ENCODE data around the gene C2CD4C. TPM values are rescaled to one million over a fixed set of nuclear protein-coding genes. Genes with fewer than 3 reads are reported as not detected.

The C2CD4C gene
- total RNA-seq, 1 experiment from 2014 or later = 0.29 TPM

- Histone ChIP-seq H3K4me3 (ENCODE audit: low read length) (no peak overlapping the region), H3K4me2 (ENCODE audit: low read length) (no peak overlapping the region), H3K36me3 (ENCODE audit: low read depth, low read length) (no peaks in the 10 kb centered on the region), H3K27me3 (ENCODE audit: low read length) (0 out of 2 replicates have a peak, but pooled peaks cover 15% of the 10 kb centered on the region), H3F3A (ENCODE audit: low read length, unreplicated experiment) (no peaks in the 10 kb centered on the region), H3K4me1 (ENCODE audit: insufficient read depth, low read length) (no peaks in the 10 kb centered on the region), H3K79me2 (ENCODE audit: low read length) (no peaks in the 10 kb centered on the region), H3K9ac (ENCODE audit: low read length) (no peak overlapping the region), H3K9me2 (replicated peaks; ENCODE audit: low read length) (no peaks in the 10 kb centered on the region), H3K27ac (ENCODE audit: low read length) (no peak overlapping the region), H4K20me1 (ENCODE audit: low read length) (no peaks in the 10 kb centered on the region), H2AFZ (ENCODE audit: low read length) (no peak overlapping the region), H3K9me3 (ENCODE audit: low read length) (no peaks in the 10 kb centered on the region)
- ChIA-PET POLR2A (ENCODE audit: unreplicated experiment) (no interaction called here), CTCF (no interaction called here)
- ATAC-seq (no peak), DNase-seq (no peak)
- TF ChIP-seq EZH2phosphoT487 (IDR thresholded peaks at IDR 0.05; ENCODE audit: borderline replicate concordance, low read length) (no peak), CTCF (conservative IDR thresholded peaks at IDR 0.05; ENCODE audit: low read depth, low read length) (no peak), EZH2 (IDR thresholded peaks at IDR 0.05; ENCODE audit: low read length, unreplicated experiment) (no peak)
- intact Hi-C loops (cut with micrococcal nuclease) = no loop called here
- no TSS peak for BruUV-seq (replicated peaks)
Measured at GRCh38 chr19:375395-376110, 33.4 kb downstream of the C2CD4C start.

- no peak overlapping the region for H3K4me2 ChIP-seq (ENCODE audit: low read length)
- intact Hi-C loops (cut with micrococcal nuclease) = no loop called here
- H3K9ac ChIP-seq (ENCODE audit: low read length) = no peak overlapping the region
- no peak overlapping the region for H3K4me3 ChIP-seq (ENCODE audit: low read length)
- H2AFZ ChIP-seq (ENCODE audit: low read length) = no peak overlapping the region
- TF ChIP-seq CTCF (conservative IDR thresholded peaks at IDR 0.05; ENCODE audit: low read depth, low read length) (no peak), EZH2 (IDR thresholded peaks at IDR 0.05; ENCODE audit: low read length, unreplicated experiment) (no peak), EZH2phosphoT487 (IDR thresholded peaks at IDR 0.05; ENCODE audit: borderline replicate concordance, low read length) (no peak)
- H3K27me3 ChIP-seq (ENCODE audit: low read length) = 0 out of 2 replicates have a peak, but pooled peaks cover 15% of the 10 kb centered on the region
- no peaks in the 10 kb centered on the region for H4K20me1 ChIP-seq (ENCODE audit: low read length)
- no TSS peak for BruUV-seq (replicated peaks)
- POLR2A ChIA-PET (ENCODE audit: unreplicated experiment) = no interaction called here
- ATAC-seq (no peak), DNase-seq (no peak)
- H3K9me2 ChIP-seq (replicated peaks; ENCODE audit: low read length) = no peaks in the 10 kb centered on the region
- H3K36me3 ChIP-seq (ENCODE audit: low read depth, low read length) = no peaks in the 10 kb centered on the region
- H3K79me2 ChIP-seq (ENCODE audit: low read length) = no peaks in the 10 kb centered on the region
- H3K4me1 ChIP-seq (ENCODE audit: insufficient read depth, low read length) = no peaks in the 10 kb centered on the region
- H3K9me3 ChIP-seq (ENCODE audit: low read length) = no peaks in the 10 kb centered on the region
- no peak overlapping the region for H3K27ac ChIP-seq (ENCODE audit: low read length)
- CTCF ChIA-PET = no interaction called here
- no peaks in the 10 kb centered on the region for H3F3A ChIP-seq (ENCODE audit: low read length, unreplicated experiment)
Measured at GRCh38 chr19:374886-375235, 34.1 kb downstream of the C2CD4C start.

GRCh38 chr19:374183-374885 is 34.6 kb downstream of the C2CD4C start:
- CTCF ChIA-PET = no interaction called here

More at GRCh38 chr19:374183-374885, 34.6 kb downstream of the C2CD4C start:
- POLR2A ChIA-PET (ENCODE audit: unreplicated experiment) = no interaction called here
- Histone ChIP-seq H2AFZ (ENCODE audit: low read length) (no peak overlapping the region), H3K4me1 (ENCODE audit: insufficient read depth, low read length) (no peaks in the 10 kb centered on the region), H3K27ac (ENCODE audit: low read length) (no peak overlapping the region), H3K27me3 (ENCODE audit: low read length) (0 out of 2 replicates have a peak, but pooled peaks cover 15% of the 10 kb centered on the region), H3K9me2 (replicated peaks; ENCODE audit: low read length) (no peaks in the 10 kb centered on the region), H3K4me3 (ENCODE audit: low read length) (no peak overlapping the region), H3K9me3 (ENCODE audit: low read length) (no peaks in the 10 kb centered on the region), H3K4me2 (ENCODE audit: low read length) (no peak overlapping the region), H4K20me1 (ENCODE audit: low read length) (no peaks in the 10 kb centered on the region), H3K9ac (ENCODE audit: low read length) (no peak overlapping the region), H3K36me3 (ENCODE audit: low read depth, low read length) (no peaks in the 10 kb centered on the region), H3K79me2 (ENCODE audit: low read length) (no peaks in the 10 kb centered on the region), H3F3A (ENCODE audit: low read length, unreplicated experiment) (no peaks in the 10 kb centered on the region)
- ATAC-seq = no peak
- DNase-seq = peak; percentile 6
- no peak for TF ChIP-seq CTCF (conservative IDR thresholded peaks at IDR 0.05; ENCODE audit: low read depth, low read length)
- TF ChIP-seq EZH2phosphoT487 (IDR thresholded peaks at IDR 0.05; ENCODE audit: borderline replicate concordance, low read length) = no peak
- no peak for TF ChIP-seq EZH2 (IDR thresholded peaks at IDR 0.05; ENCODE audit: low read length, unreplicated experiment)
- BruUV-seq (replicated peaks) = no TSS peak
- intact Hi-C loops (cut with micrococcal nuclease) = no loop called here
